ENCODE data around the gene ASS1.

GRCh38 chr9:130526193-130526853, 81.6 kb downstream of the ASS1 start:
- TF ChIP-seq CTCF (IDR thresholded peaks at IDR 0.05; ENCODE audit: insufficient read depth, low read length, poor library complexity, severe bottlenecking) (no peak), EZH2phosphoT487 (conservative IDR thresholded peaks at IDR 0.05; ENCODE audit: low read length) (no peak)

Data from SU-DHL-6 (cell line).